Cardiac fibroblast (primary cell): Measurements from ENCODE around the gene PPDPF.

ENCODE experiments used
- DNase-seq, 2 donors: peaks; one replicate each; pipeline versions ENCODE4 v3.0.0 to v3.0.0-alpha.2; 2010; ENCODE audit warnings: low read depth in 2 of 2
- H3K4me3 ChIP-seq, 2 donors: replicated peaks in 1 of 2; 1 replicate in 1 of 2; 2 replicates in 1 of 2; pipeline ENCODE4 v1.5.1; 2011; ENCODE audit warnings: low read depth in 2 of 2, low read length in 2 of 2, mild to moderate bottlenecking in 2 of 2, moderate library complexity in 1 of 2
- CTCF ChIP-seq: IDR thresholded peaks from one replicate; pipeline ENCODE4 v1.5.1; 2011; ENCODE audit warnings: low read depth, mild to moderate bottlenecking, low read length, inconsistent platforms

PPDPF gene

GRCh38 chr20:63483834-63484233 lies 36.7 kb upstream of the PPDPF start:
- TF ChIP-seq CTCF = no peak
- DNase-seq = no peak
- H3K4me3 ChIP-seq = no peak overlapping the region

- H3K4me3 ChIP-seq = no peak overlapping the region
- DNase-seq = no peak
- no peak for TF ChIP-seq CTCF
These were observed 36.3 kb upstream of the PPDPF start for GRCh38 chr20:63484236-63484635.

- no peak overlapping the region for H3K4me3 ChIP-seq
- no peak for DNase-seq
- TF ChIP-seq CTCF = no peak
These were observed 35.7 kb upstream of the PPDPF start for GRCh38 chr20:63484651-63485403.

GRCh38 chr20:63486300-63486855 lies 34.2 kb upstream of the PPDPF start:
- no peak for TF ChIP-seq CTCF
- DNase-seq = no peak
- no peak overlapping the region for H3K4me3 ChIP-seq

- no peak for TF ChIP-seq CTCF
- no peak for DNase-seq
- no peak overlapping the region for H3K4me3 ChIP-seq
These were observed 33.3 kb upstream of the PPDPF start for GRCh38 chr20:63487116-63487764.

GRCh38 chr20:63487781-63488241 lies 32.8 kb upstream of the PPDPF start:
- no peak for TF ChIP-seq CTCF
- H3K4me3 ChIP-seq = no peak overlapping the region
- no peak for DNase-seq
